ENCODE data around the gene LCOR. TPM values are rescaled to one million over a fixed set of nuclear protein-coding genes. Genes with fewer than 3 reads are reported as not detected.
"Not testable (repeated sequence)": the region's sequence is repeated elsewhere in the genome, so short reads cannot be mapped to it uniquely, and the experiment has no call there.

LCOR gene
- total and polyA plus RNA-seq, 4 donors = 3.3 to 68.4 (median 17.9) TPM

DNA sequence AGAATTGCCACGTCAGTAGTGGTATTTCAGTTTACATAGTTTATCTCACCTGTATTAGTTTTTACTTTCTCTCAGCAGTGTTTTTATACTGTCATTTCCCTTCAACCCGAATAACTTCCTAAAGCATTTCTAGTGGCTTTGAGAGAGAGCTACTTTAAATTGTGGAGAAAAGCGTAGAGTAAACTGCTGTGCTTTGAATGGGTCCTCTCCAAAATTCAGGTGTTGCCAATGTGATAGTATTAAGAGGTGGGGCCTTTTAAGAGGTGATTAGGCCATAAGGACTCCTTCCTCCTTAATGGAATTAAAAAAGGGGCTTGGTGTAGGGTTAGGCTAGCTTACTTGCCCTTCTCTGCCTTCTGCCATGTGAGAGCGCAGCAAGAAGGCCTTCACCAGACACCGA is 98.4 kb downstream of the LCOR start:
- ATAC-seq (ENCODE audit: insufficient read depth, low FRiP score) = no peak
- H3K4me1 ChIP-seq (ENCODE audit: control insufficient read depth in 5 of 5, insufficient read depth in 5 of 5, low read length in 5 of 5) = peaks cover 0 to 4% (median 0%) of the 10 kb centered on the region in 5 donors

DNA sequence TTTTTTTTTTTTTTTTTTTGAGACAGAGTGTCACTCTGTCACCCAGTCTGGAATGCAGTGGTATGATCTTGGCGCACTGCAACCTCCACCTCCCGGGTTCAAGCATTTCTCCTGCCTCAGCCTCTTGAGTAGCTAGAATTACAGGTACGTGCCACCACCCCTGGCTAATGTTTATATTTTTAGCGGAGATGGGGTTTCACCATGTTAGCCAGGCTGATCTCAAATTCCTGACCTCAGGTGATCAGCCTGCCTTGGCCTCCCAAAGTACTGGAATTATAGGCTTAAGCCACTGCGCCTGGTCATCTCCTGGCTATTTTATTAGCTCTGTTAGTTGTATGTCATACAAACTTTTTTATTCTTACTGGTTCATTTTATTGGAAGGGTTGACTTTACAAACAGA is 103.0 kb downstream of the LCOR start:
- TF ChIP-seq, protein P1, sequence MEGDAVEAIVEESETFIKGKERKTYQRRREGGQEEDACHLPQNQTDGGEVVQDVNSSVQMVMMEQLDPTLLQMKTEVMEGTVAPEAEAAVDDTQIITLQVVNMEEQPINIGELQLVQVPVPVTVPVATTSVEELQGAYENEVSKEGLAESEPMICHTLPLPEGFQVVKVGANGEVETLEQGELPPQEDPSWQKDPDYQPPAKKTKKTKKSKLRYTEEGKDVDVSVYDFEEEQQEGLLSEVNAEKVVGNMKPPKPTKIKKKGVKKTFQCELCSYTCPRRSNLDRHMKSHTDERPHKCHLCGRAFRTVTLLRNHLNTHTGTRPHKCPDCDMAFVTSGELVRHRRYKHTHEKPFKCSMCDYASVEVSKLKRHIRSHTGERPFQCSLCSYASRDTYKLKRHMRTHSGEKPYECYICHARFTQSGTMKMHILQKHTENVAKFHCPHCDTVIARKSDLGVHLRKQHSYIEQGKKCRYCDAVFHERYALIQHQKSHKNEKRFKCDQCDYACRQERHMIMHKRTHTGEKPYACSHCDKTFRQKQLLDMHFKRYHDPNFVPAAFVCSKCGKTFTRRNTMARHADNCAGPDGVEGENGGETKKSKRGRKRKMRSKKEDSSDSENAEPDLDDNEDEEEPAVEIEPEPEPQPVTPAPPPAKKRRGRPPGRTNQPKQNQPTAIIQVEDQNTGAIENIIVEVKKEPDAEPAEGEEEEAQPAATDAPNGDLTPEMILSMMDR (IDR thresholded peaks at IDR 0.05; ENCODE audit: control extremely low read depth, extremely low read depth) = no peak
- ATAC-seq (ENCODE audit: insufficient read depth, low FRiP score) (no peak), DNase-seq (no peak)
- Histone ChIP-seq H3K9ac (ENCODE audit: insufficient read depth in 1 of 2, low read length in 2 of 2) (no peak overlapping the region), H3K4me3 (no peak overlapping the region), H3K9me3 (ENCODE audit: control insufficient read depth in 4 of 4, insufficient read depth in 3 of 4, low read length in 3 of 4) (no peaks in the 10 kb centered on the region), H3K27ac (ENCODE audit: low read depth in 1 of 2, low read length in 1 of 2) (no peak overlapping the region), H3K4me1 (ENCODE audit: control insufficient read depth in 5 of 5, insufficient read depth in 5 of 5, low read length in 5 of 5) (peaks cover 0 to 4% (median 0%) of the 10 kb centered on the region in 5 donors), H3K27me3 (ENCODE audit: control insufficient read depth in 3 of 3, insufficient read depth in 3 of 3, low read length in 2 of 3) (no peaks in the 10 kb centered on the region), H3K36me3 (ENCODE audit: control insufficient read depth in 4 of 4, insufficient read depth in 4 of 4, low read length in 4 of 4) (peaks cover 0 to 5% (median 1%) of the 10 kb centered on the region in 4 donors)
- 86 to 98% methylated on average over 5 of the region's 5 CpGs for WGBS, 2 donors

More for the DNA sequence above, 98.4 kb downstream of the LCOR start:
- no peaks in the 10 kb centered on the region for H3K9me3 ChIP-seq (ENCODE audit: control insufficient read depth in 4 of 4, insufficient read depth in 3 of 4, low read length in 3 of 4)
- no peak overlapping the region for H3K9ac ChIP-seq (ENCODE audit: insufficient read depth in 1 of 2, low read length in 2 of 2)
- peak in 2 of 3 donors; percentile 19 to 37 for DNase-seq
- 64 to 77% methylated on average over 5 of the region's 5 CpGs for WGBS, 2 donors
- H3K4me3 ChIP-seq = no peak overlapping the region
- peaks cover 0 to 14% (median 1%) of the 10 kb centered on the region in 4 donors for H3K36me3 ChIP-seq (ENCODE audit: control insufficient read depth in 4 of 4, insufficient read depth in 4 of 4, low read length in 4 of 4)
- TF ChIP-seq, protein P1 (IDR thresholded peaks at IDR 0.05; ENCODE audit: control extremely low read depth, extremely low read depth) = no peak
- H3K27me3 ChIP-seq (ENCODE audit: control insufficient read depth in 3 of 3, insufficient read depth in 3 of 3, low read length in 2 of 3) = no peaks in the 10 kb centered on the region
- H3K27ac ChIP-seq (ENCODE audit: low read depth in 1 of 2, low read length in 1 of 2) = no peak overlapping the region

DNA sequence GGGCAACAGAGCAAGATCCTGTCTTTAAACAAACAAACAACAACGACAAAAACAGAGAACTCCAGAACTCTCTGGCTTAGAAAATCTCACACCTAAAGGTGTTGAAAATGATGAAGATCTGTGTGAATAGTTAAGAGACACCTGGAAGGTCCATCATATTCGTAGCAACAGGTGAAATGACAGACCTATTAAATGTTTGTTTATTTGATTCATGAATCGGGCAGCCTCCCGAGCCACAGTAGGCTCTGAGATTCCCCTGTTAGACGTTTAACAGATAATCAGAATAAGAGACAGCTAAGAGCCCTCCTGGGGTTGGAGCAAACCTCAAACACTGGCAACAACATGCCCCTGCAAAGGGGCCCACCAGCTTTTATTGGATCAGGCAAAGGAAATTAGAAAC is 103.7 kb downstream of the LCOR start:
- TF ChIP-seq, protein P1 (IDR thresholded peaks at IDR 0.05; ENCODE audit: control extremely low read depth, extremely low read depth) = no peak
- H3K27ac ChIP-seq (ENCODE audit: low read depth in 1 of 2, low read length in 1 of 2) = no peak overlapping the region
- H3K36me3 ChIP-seq (ENCODE audit: control insufficient read depth in 4 of 4, insufficient read depth in 4 of 4, low read length in 4 of 4) = peaks cover 0 to 5% (median 1%) of the 10 kb centered on the region in 4 donors
- H3K27me3 ChIP-seq (ENCODE audit: control insufficient read depth in 3 of 3, insufficient read depth in 3 of 3, low read length in 2 of 3) = no peaks in the 10 kb centered on the region
- no peak overlapping the region for H3K4me3 ChIP-seq
- DNase-seq = no peak
- no peak for ATAC-seq (ENCODE audit: insufficient read depth, low FRiP score)
- H3K9me3 ChIP-seq (ENCODE audit: control insufficient read depth in 4 of 4, insufficient read depth in 3 of 4, low read length in 3 of 4) = no peaks in the 10 kb centered on the region
- WGBS, 2 donors = 91 to 94% methylated on average over 5 of the region's 5 CpGs
- H3K4me1 ChIP-seq (ENCODE audit: control insufficient read depth in 5 of 5, insufficient read depth in 5 of 5, low read length in 5 of 5) = no peaks in the 10 kb centered on the region
- no peak overlapping the region for H3K9ac ChIP-seq (ENCODE audit: insufficient read depth in 1 of 2, low read length in 2 of 2)

DNA sequence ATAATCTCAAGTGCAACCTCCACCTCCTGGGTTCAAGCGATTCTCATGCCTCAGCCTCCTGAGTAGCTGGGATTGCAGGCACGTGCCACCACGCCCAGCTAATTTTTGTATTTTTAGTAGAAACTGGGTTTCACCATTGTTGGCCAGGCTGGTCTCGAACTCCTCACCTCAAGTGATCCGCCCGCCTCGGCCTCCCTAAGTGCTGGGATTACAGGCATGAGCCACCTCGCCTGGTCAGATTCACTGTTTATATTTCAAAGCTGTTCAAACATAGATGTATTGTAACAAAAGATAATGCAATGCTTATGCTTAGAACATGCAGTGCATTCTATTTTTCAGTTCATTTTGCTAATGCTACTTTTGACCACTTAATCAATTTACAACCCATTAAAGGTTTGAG is 111.1 kb downstream of the LCOR start:
- not testable (repeated sequence) for H3K9ac ChIP-seq (ENCODE audit: insufficient read depth in 1 of 2, low read length in 2 of 2); H3K36me3 ChIP-seq (ENCODE audit: control insufficient read depth in 4 of 4, insufficient read depth in 4 of 4, low read length in 4 of 4); DNase-seq; H3K27me3 ChIP-seq (ENCODE audit: control insufficient read depth in 3 of 3, insufficient read depth in 3 of 3, low read length in 2 of 3); ATAC-seq (ENCODE audit: insufficient read depth, low FRiP score); H3K9me3 ChIP-seq (ENCODE audit: control insufficient read depth in 4 of 4, insufficient read depth in 3 of 4, low read length in 3 of 4); H3K27ac ChIP-seq (ENCODE audit: low read depth in 1 of 2, low read length in 1 of 2); H3K4me1 ChIP-seq (ENCODE audit: control insufficient read depth in 5 of 5, insufficient read depth in 5 of 5, low read length in 5 of 5); H3K4me3 ChIP-seq
- WGBS, 2 donors = 93% methylated on average over 8 of the region's 8 CpGs

All from lung (tissue), 12 donors.